Heart left ventricle (tissue), 16 donors: ENCODE data around the gene LIPT1. TPM values are rescaled to one million over a fixed set of nuclear protein-coding genes. Genes with fewer than 3 reads are reported as not detected.

ENCODE experiments used
- ATAC-seq, 4 donors: fragments of 200-7000 bp; cut with Tn5 transposase; one replicate each; pipeline ENCODE4 v1.9.1; 2020 to 2022; ENCODE audit warnings: moderate library complexity in 4 of 4, mild to moderate bottlenecking in 3 of 4, moderate number of reproducible peaks in 1 of 4
- DNase-seq, 5 donors: peaks; one replicate each; pipeline ENCODE4 v3.0.0-alpha.2; 2020
- H3K27ac ChIP-seq, 12 donors: fragments of 200-600 bp; sonication (generic) in 4 of 12; one replicate each; pipeline versions ENCODE4 v1.5.0 to v1.8.0; 2016 to 2022; ENCODE audit warnings: mild to moderate bottlenecking in 2 of 12
- H3K27me3 ChIP-seq, 9 donors: fragments of 200-600 bp; sonication (generic) in 2 of 9; one replicate each; pipeline versions ENCODE4 v1.5.1 to v1.8.0; 2016 to 2022; ENCODE audit warnings: mild to moderate bottlenecking in 3 of 9
- H3K36me3 ChIP-seq, 9 donors: fragments of 200-600 bp; sonication (generic) in 2 of 9; one replicate each; pipeline versions ENCODE4 v1.5.0 to v1.8.0; 2018 to 2022; ENCODE audit warnings: mild to moderate bottlenecking in 2 of 9
- H3K4me1 ChIP-seq, 12 donors: fragments of 200-600 bp; sonication (generic) in 4 of 12; one replicate each; pipeline versions ENCODE4 v1.5.0 to v1.8.0; 2016 to 2022; ENCODE audit warnings: mild to moderate bottlenecking in 3 of 12
- H3K4me3 ChIP-seq, 12 donors: fragments of 200-600 bp; sonication (generic) in 4 of 12; one replicate each; pipeline versions ENCODE4 v1.5.0 to v1.8.0; 2017 to 2022; ENCODE audit warnings: mild to moderate bottlenecking in 9 of 12, moderate library complexity in 4 of 12
- H3K9me3 ChIP-seq, 12 donors: fragments of 200-600 bp; sonication (generic) in 4 of 12; one replicate each; pipeline versions ENCODE4 v1.5.0 to v1.8.0; 2016 to 2022; ENCODE audit warnings: mild to moderate bottlenecking in 1 of 12
- CTCF ChIP-seq, 12 donors: fragments of 200-600 bp; sonication (generic) in 4 of 12; IDR thresholded peaks; one replicate each; pipeline versions ENCODE4 v1.5.0 to v1.8.0; 2018 to 2022; ENCODE audit warnings: antibody characterized with exemption in 12 of 12, mild to moderate bottlenecking in 5 of 12
- POLR2A ChIP-seq, 2 donors: fragments of 450-650 bp; IDR thresholded peaks; one replicate each; pipeline ENCODE4 v1.6.1; 2017; ENCODE audit warnings: antibody characterized with exemption in 2 of 2, mild to moderate bottlenecking in 2 of 2, moderate library complexity in 2 of 2
- WGBS, 4 donors: extraction: QIAGEN DNeasy Blood & Tissue Kit in 2 of 4; methylation state at CpG; one replicate each; pipeline versions ENCODE4 v1.1.5 to v1.1.7; 2013 to 2018; 5-methylcytosine and 5-hydroxymethylcytosine counted together
- intact Hi-C, 10 donors: fragments of 100-400 bp; cut with DNase I; formaldehyde crosslinking; loops; one replicate each; pipeline versions ENCODE4 v1.11.1 to v1.14.2; 2022
- polyA plus RNA-seq, 2 donors: library from polyadenylated mRNA; stranded (reverse); fragments of 200-250 nt; gene quantifications; one replicate each; pipeline ENCODE4 v1.2.3, GENCODE V29; 2013
- total RNA-seq, 9 donors: library from RNA; depleted of rRNA in 2 of 9; stranded (reverse); fragments of >200 nt in 2 of 9; fragmentation: NEBNext Ultra II Directional in 3 of 9; extraction: Animal tissue kit (Norgen Biotek cat#: 25700) in 3 of 9; gene quantifications; one replicate each; pipeline versions ENCODE4 v1.1.0 to v1.2.4, GENCODE V29; 2016 to 2023
- donor health status: ischemic (EF 13 %, LVEDD 7.1; RV severe dilation, severe dysfunction).
- donor health status: healthy with polysubstance abuse.
- donor health status: DM: no; HTN: yes; CAD: no.
- donor health status: DM: no; HTN: no; CAD: no.
- donor health status: ischemic (EF 25% LVEDD 6.9; RV normal size, moderate dysfunction).
- donor health status: ischemic (EF 25% LVEDD 5.7; RV mildly dilated, moderate dysfunction).
- donor health status: healthy.
- donor health status: DM: yes; HTN: yes; CAD: no.
- donor health status: ischemic (EF 35%, LVEDD 5.7; RV mildly dilated, moderate dysfunction).
- donor health status: nonischemic (EF 11% LVEDD 7.7; RV severe dilation, severe dysfunction).
- donor health status: DM: yes; HTN: yes; CAD: no.
- donor health status: PGD.
- donor health status: ischemic (EF 29% LVEDD 5.4; RV normal size, mild dysfunction).
- donor health status: nonischemic (EF 23%, LVEDD 6.1; RV moderate dilation, normal function).

The LIPT1 gene
- total and polyA plus RNA-seq, 11 donors, result 5.3 to 12.4 (median 7.5) TPM

DNA sequence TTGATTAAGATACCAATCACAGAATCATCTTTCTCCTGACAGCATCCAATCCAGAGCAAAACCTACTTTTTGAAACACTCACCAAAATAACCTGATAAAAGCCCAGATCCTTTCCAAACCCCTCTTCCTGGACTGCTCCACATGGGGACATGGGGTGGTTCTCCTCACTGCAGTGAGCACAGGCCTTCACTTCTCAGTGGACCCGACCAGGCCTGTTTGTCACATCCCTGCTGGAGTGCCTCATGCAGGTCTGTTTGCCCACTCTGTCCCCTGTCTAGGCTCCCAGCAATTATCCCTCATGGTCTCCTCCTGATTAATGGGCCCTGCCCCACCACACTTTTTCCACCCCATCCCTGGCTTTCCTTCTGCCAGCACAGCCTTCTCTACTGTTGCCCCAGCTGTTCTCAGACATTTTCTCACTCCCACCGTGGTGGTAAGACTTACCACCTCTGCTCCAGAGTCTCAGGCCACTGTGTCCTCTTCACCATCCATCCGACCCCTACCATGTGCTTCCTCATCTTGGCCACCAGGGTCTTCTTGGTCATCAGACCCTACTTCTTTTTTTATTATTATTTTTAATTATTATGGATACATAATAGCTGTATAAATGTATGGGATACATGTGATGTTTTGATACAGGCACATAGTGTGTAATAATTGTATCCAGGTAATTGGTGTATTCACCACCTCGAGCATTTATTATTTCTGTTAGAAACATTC, 47.4 kb downstream of the LIPT1 start:
- intact Hi-C loops, result no loop called here
- no peaks in the 10 kb centered on the region for H3K4me1 ChIP-seq
- no peaks in the 10 kb centered on the region for H3K27me3 ChIP-seq
- DNase-seq, result no peak
- TF ChIP-seq CTCF (IDR thresholded peaks at IDR 0.05), result peak in 1 of 12 donors; percentile 26
- no peak for TF ChIP-seq POLR2A (IDR thresholded peaks at IDR 0.05)
- no peak overlapping the region for H3K27ac ChIP-seq
- no peak for ATAC-seq
- no peaks in the 10 kb centered on the region for H3K9me3 ChIP-seq
- no peak overlapping the region for H3K4me3 ChIP-seq
- H3K36me3 ChIP-seq, result peaks cover 0 to 26% (median 14%) of the 10 kb centered on the region in 9 donors
- WGBS, 4 donors, result 90 to 93% (median 91%) methylated on average over 4 of the region's 4 CpGs

DNA sequence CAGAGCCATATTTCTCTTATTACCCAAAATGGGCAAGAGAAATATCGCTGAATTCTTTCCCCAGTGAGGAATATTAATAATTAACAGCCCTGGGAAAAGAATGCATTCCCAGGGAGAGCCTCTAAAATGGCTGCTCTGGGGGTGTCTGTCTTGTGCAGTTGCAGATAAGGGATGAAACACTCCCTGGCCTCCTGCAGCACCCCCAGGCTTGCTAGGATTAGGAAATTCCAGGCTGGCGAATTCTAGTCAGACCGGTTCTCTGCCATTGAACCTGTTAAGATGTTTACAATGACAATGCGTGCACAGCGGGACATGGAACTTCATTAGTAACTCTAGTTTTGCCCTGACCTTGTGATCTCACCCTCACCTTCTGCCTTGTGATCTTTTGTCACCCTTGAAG, 50.7 kb downstream of the LIPT1 start:
- no peaks in the 10 kb centered on the region for H3K27me3 ChIP-seq
- ATAC-seq, result no peak
- no peaks in the 10 kb centered on the region for H3K4me1 ChIP-seq
- H3K9me3 ChIP-seq, result no peaks in the 10 kb centered on the region
- H3K4me3 ChIP-seq, result no peak overlapping the region
- DNase-seq, result no peak
- no peak overlapping the region for H3K27ac ChIP-seq
- WGBS, 4 donors, result 93 to 95% (median 94%) methylated on average over 5 of the region's 5 CpGs
- H3K36me3 ChIP-seq, result peaks cover 0 to 5% (median 0%) of the 10 kb centered on the region in 9 donors
- TF ChIP-seq CTCF (IDR thresholded peaks at IDR 0.05), result no peak
- no peak for TF ChIP-seq POLR2A (IDR thresholded peaks at IDR 0.05)
- intact Hi-C loops, result no loop called here

Other genes starting within 250 kb of the LIPT1 start
- 1 to 10 TPM; 1.1 to 6.4 (median 2.9) TPM for gene CRACDL, start 218.7 kb upstream of the LIPT1 start, total RNA-seq
- gene CRACDL, start 218.7 kb upstream of the LIPT1 start, polyA plus RNA-seq, result 1 to 10 TPM; 1.7 to 7.4 TPM
- under 1 TPM in 3 of 9 donors, not detected in 6; 0.29 to 0.70 (median 0.69) TPM for gene C2orf15, start 13.3 kb upstream of the LIPT1 start, total RNA-seq
- gene C2orf15, start 13.3 kb upstream of the LIPT1 start, polyA plus RNA-seq, result under 1 TPM in 1 of 2 donors, not detected in 1; 0.04 TPM
- gene TSGA10, start within 50 bp of the LIPT1 start, total RNA-seq, result 10 to 100 TPM in 1 of 9 donors, 1 to 10 TPM in 8; 1.3 to 63.7 (median 2.9) TPM
- 1 to 10 TPM in 1 of 2 donors, under 1 TPM in 1; 0.75 to 1.7 TPM for gene TSGA10, start within 50 bp of the LIPT1 start, polyA plus RNA-seq
- gene MITD1, start 26.1 kb downstream of the LIPT1 start, total RNA-seq, result 10 to 100 TPM in 8 of 9 donors, 1 to 10 TPM in 1; 8.4 to 16.4 (median 14.0) TPM
- 10 to 100 TPM; 21.7 to 22.6 TPM for gene MITD1, start 26.1 kb downstream of the LIPT1 start, polyA plus RNA-seq
- 10 to 100 TPM; 26.4 to 38.3 (median 34.3) TPM for gene MRPL30, start 26.2 kb downstream of the LIPT1 start, total RNA-seq
- gene MRPL30, start 26.2 kb downstream of the LIPT1 start, polyA plus RNA-seq, result 10 to 100 TPM; 24.9 to 30.7 TPM
- not detected for gene LYG2, start 100.7 kb downstream of the LIPT1 start, total RNA-seq
- not detected for gene LYG2, start 100.7 kb downstream of the LIPT1 start, polyA plus RNA-seq
- under 1 TPM in 6 of 9 donors, not detected in 3; 0.29 to 0.64 (median 0.47) TPM for gene LYG1, start 146.2 kb downstream of the LIPT1 start, total RNA-seq
- 1 to 10 TPM in 1 of 2 donors, under 1 TPM in 1; 0.80 to 1.2 TPM for gene LYG1, start 146.2 kb downstream of the LIPT1 start, polyA plus RNA-seq
- 10 to 100 TPM; 19.4 to 34.3 (median 22.7) TPM for gene TXNDC9, start 181.4 kb downstream of the LIPT1 start, total RNA-seq
- gene TXNDC9, start 181.4 kb downstream of the LIPT1 start, polyA plus RNA-seq, result 10 to 100 TPM; 15.8 to 37.5 TPM
- 100 to 1,000 TPM in 2 of 9 donors, 10 to 100 TPM in 7; 56.1 to 165 (median 86.8) TPM for gene EIF5B, start 182.4 kb downstream of the LIPT1 start, total RNA-seq
- gene EIF5B, start 182.4 kb downstream of the LIPT1 start, polyA plus RNA-seq, result 100 to 1,000 TPM; 109 to 115 TPM